ENCODE results near the gene PPARD. TPM values are rescaled to one million over a fixed set of nuclear protein-coding genes. Genes with fewer than 3 reads are reported as not detected.
A peak's percentile ranks its signal among the peaks of the same experiment; 100 is the strongest.

PPARD gene
- total RNA-seq, 3 donors from 2014 or later: 15.4 to 17.4 (median 16.9) TPM

DNA sequence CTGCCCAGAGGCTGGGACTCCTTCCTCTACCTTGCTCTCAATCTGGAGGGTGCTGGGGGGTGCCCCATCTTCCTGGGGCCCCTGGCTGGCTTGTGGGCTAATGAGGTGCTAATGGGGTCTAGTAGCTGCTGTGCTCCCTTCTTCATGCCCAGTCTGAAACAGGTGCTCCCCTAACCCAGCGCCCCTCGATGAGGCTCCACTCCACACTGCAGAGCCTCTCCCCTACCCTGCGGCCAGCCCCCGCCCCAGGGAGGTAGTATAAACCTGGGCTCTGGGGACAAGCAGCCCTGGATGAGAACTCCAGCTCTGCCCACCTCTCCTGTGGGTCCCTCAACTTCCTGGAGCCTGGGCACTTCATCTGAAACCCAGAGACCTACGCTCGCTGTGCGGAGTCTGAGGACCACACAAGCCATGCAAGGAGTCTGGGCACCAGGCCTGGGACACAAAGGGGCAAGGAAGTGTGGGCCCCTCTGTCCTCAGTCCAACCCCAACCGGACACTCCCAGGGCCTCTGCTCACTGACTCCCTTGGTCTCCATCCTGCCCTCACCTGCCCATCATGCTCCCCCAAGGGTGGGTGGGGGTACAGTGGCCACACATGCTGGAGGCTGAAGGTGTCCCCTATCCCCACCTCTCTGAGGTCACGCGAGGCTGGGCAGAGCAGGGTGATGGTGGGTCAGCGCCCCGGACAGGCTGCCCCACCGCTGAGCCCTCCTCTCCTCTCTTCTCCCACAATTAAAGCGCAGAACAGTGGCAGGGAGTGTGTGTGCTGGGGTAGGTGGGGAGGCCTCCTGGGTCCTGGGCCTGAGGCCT is 132.0 kb downstream of the PPARD start:
- peak; percentile 21 to 25 for ATAC-seq

GRCh38 chr6:35474942-35475570 is 132.7 kb downstream of the PPARD start:
- peaks cover 22% of the 10 kb centered on the region for H3K4me1 Mint-ChIP-seq (ENCODE audit: low read depth)
- no peak for DNase-seq
- no peaks in the 10 kb centered on the region for H3K27me3 Mint-ChIP-seq (ENCODE audit: low read depth)
- H3K36me3 Mint-ChIP-seq (ENCODE audit: insufficient read depth): peaks cover 26% of the 10 kb centered on the region
- peak in 1 of 2 donors; percentile 8 for ATAC-seq
- no peaks in the 10 kb centered on the region for H3K9me3 Mint-ChIP-seq
- H3K4me3 Mint-ChIP-seq: no peak overlapping the region

More for the DNA sequence above, 132.0 kb downstream of the PPARD start:
- DNase-seq: no peak
- no peak overlapping the region for H3K4me3 Mint-ChIP-seq
- H3K27me3 Mint-ChIP-seq (ENCODE audit: low read depth): no peaks in the 10 kb centered on the region
- H3K9me3 Mint-ChIP-seq: no peaks in the 10 kb centered on the region
- H3K4me1 Mint-ChIP-seq (ENCODE audit: low read depth): peaks cover 29% of the 10 kb centered on the region
- H3K36me3 Mint-ChIP-seq (ENCODE audit: insufficient read depth): peaks cover 33% of the 10 kb centered on the region

DNA sequence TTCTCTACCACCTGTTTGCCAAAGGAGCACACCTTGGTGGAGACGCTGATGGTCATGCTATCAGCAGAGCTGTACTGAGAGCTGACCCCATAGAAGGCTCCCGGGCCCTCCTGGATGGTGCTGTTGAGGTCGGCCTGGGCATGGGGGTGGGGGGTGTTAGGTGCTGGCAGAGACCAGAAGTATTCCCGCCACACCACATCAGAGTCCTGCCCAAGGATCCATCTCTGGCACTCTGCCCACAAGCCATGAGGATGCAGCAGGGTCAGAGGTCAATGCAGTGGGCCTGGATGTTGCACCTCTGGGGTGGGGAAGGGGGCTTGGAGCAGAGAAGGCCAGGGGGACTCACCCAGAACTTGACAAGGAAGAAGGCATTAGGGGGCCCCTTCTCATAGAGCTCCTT is 133.2 kb downstream of the PPARD start:
- H3K36me3 Mint-ChIP-seq (ENCODE audit: insufficient read depth): peaks cover 20% of the 10 kb centered on the region
- no peaks in the 10 kb centered on the region for H3K9me3 Mint-ChIP-seq
- H3K4me3 Mint-ChIP-seq: no peak overlapping the region
- ATAC-seq (no peak), DNase-seq (no peak)
- no peaks in the 10 kb centered on the region for H3K27me3 Mint-ChIP-seq (ENCODE audit: low read depth)
- peaks cover 18% of the 10 kb centered on the region for H3K4me1 Mint-ChIP-seq (ENCODE audit: low read depth)

GRCh38 chr6:35476004-35476403 is 133.6 kb downstream of the PPARD start:
- Mint-ChIP-seq H3K4me3 (no peak overlapping the region), H3K36me3 (ENCODE audit: insufficient read depth) (peaks cover 17% of the 10 kb centered on the region), H3K9me3 (no peaks in the 10 kb centered on the region), H3K27me3 (ENCODE audit: low read depth) (no peaks in the 10 kb centered on the region), H3K4me1 (ENCODE audit: low read depth) (peaks cover 14% of the 10 kb centered on the region)
- DNase-seq (no peak), ATAC-seq (no peak)

DNA sequence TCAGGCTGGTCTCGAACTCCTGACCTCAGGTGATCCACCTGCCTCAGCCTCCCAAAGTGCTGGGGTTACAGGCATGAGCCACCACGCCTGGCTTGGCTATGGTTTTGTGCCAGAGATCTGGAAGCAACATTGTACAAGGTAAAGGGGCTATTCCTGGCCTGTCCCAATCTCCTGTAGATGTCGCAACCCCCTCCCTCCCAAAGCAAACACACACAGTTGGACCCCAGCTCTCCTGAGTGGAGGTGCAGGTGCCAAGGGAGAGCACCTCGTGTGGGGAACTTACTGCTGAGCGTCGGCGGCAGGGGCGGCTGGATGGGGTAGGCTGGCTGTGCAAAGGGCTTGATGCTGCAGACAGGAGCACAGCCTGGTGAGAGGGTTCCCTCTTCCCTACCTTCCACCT is 134.7 kb downstream of the PPARD start:
- Mint-ChIP-seq H3K4me1 (ENCODE audit: low read depth) (peaks cover 4% of the 10 kb centered on the region), H3K27me3 (ENCODE audit: low read depth) (no peaks in the 10 kb centered on the region), H3K4me3 (no peak overlapping the region), H3K9me3 (no peaks in the 10 kb centered on the region), H3K36me3 (ENCODE audit: insufficient read depth) (peaks cover 8% of the 10 kb centered on the region)
- DNase-seq (no peak), ATAC-seq (no peak)

Other genes starting within 250 kb of the PPARD start
- not detected for gene TCP11, start 201.2 kb upstream of the PPARD start, total RNA-seq
- under 1 TPM in 1 of 3 donors, not detected in 2; 0.03 TPM for gene SCUBE3, start 128.6 kb upstream of the PPARD start, total RNA-seq
- gene ZNF76, start 82.8 kb upstream of the PPARD start, total RNA-seq: 10 to 100 TPM; 22.9 to 24.3 (median 24.1) TPM
- 10 to 100 TPM; 63.0 to 72.7 (median 68.9) TPM for gene DEF6, start 44.7 kb upstream of the PPARD start, total RNA-seq
- 10 to 100 TPM; 23.1 to 26.6 (median 24.8) TPM for gene FANCE, start 109.8 kb downstream of the PPARD start, total RNA-seq
- gene RPL10A, start 125.8 kb downstream of the PPARD start, total RNA-seq: 1,000 to 10,000 TPM; 1,745 to 1,992 (median 1,956) TPM
- 1 to 10 TPM in 2 of 3 donors, under 1 TPM in 1; 0.94 to 2.2 (median 1.4) TPM for gene TEAD3, start 154.5 kb downstream of the PPARD start, total RNA-seq
- gene TULP1, start 170.3 kb downstream of the PPARD start, total RNA-seq: not detected